Epithelial cell of esophagus (primary cell): ENCODE data around the gene DCT.
"Not testable (repeated sequence)": the region's sequence is repeated elsewhere in the genome, so short reads cannot be mapped to it uniquely, and the experiment has no call there.

ENCODE experiments used
- DNase-seq: peaks from one replicate; pipeline ENCODE4 v3.0.0; 2010; ENCODE audit warnings: low read depth
- H3K4me3 ChIP-seq: 2 replicates; pipeline ENCODE4 v1.5.1; 2011; ENCODE audit warnings: mild to moderate bottlenecking, low read length, control low read depth
- CTCF ChIP-seq: IDR thresholded peaks from 2 replicates; pipeline ENCODE4 v1.5.1; 2011; ENCODE audit warnings: low read depth, mild to moderate bottlenecking, low read length, control low read depth, inconsistent platforms; ENCODE audit not compliant: insufficient read depth; ENCODE audit errors: missing control alignments

Gene DCT

DNA sequence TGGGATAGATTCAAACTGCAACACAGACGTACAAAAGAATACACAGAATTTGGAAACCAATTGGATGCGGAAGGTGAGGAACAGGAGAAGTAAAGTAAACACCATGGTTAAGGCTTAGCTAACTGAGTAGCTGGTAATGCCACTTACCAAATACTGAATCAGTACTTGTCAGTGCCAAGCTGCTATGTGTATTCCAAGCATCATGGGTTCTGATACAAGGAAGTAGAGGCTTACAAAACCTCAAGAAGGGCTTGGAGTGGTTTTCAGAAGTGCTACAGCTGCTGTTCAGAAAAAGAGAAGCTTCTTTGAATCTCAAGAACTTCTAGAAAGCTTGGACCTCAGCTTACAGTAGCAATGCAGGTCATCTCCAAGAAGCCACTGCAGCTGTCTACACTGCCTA lies 35.9 kb upstream of the DCT start:
- TF ChIP-seq CTCF, result no peak
- no peak overlapping the region for H3K4me3 ChIP-seq
- DNase-seq, result no peak

DNA sequence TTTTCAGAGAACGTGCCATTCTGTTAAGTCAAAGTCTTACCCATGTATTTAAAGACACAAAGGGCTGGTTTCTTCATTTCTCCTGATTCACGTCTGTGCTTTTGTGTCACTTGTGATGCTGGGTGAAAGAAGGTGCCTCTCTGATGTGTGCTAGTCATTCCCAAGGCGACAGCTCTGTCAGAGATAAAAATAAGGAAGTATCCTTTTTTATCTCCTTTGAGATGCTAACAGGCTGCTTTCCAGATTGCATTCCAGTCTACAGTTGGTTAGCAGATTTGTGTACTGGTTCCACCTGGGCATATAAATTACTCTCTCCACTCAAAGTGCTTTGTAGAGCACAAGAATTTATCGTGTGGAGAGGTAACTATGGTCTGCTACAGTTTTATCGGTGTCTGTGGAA lies 33.5 kb upstream of the DCT start:
- no peak overlapping the region for H3K4me3 ChIP-seq
- DNase-seq, result no peak
- no peak for TF ChIP-seq CTCF

GRCh38 chr13:94505730-94506129 lies 26.2 kb upstream of the DCT start:
- no peak for DNase-seq
- H3K4me3 ChIP-seq, result no peak overlapping the region
- TF ChIP-seq CTCF, result no peak

DNA sequence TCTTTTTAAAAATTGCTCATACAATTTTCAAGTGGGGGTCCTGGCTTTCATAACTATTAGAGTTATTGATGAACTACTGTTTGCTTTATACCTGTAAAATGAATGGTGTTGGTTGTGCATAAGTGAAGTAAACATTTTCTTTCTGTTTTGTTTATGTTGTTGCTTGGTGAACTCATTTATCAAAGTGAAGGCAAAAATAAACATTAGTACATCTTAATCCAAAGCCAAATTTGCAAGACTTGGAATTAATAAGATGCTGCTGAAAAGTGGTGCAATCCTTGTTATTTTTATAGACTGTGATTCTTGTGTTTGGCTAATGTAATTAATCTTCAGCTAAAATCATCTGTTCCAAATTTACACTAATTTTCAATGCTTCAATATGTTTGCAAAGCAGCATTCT lies 24.4 kb upstream of the DCT start:
- no peak for DNase-seq
- no peak overlapping the region for H3K4me3 ChIP-seq
- TF ChIP-seq CTCF, result no peak

DNA sequence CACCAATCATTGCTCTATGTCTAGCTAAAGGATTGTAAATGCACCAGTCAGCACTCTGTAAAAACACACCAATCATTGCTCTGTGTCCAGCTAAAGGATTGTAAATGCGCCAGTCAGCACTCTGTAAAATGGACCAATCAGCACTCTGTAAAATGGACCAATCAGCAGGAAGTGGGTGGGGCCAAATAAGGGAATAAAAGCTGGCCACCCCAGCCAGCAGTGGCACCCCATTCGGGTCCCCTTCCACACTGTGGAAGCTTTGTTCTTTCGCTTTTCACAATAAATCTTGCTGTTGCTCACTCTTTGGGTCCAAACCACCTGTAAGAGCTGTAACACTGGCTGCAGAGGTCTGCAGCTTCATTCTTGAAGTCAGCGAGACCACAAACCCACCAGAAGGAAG lies 19.3 kb upstream of the DCT start:
- not testable (repeated sequence) for DNase-seq, H3K4me3 ChIP-seq

DNA sequence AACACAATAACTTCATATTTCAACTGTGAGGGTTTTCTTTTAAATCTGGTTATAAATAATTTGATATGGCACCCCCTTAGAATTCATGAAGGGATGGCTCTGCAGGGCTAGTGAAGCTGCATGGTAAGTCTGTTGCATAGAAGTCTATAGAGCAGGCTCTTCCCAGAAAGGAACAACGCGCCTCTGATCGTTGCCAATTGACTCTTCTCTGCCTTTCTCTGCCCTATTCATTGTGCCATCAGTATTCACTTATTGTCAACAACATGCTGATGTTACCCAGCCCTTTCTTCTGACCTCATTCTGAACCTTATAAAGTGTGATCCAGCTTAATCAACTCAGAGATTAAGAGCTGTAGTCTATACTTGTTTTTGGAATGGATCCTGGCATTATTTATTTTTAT lies 16.3 kb upstream of the DCT start:
- DNase-seq, result no peak
- no peak for TF ChIP-seq CTCF
- no peak overlapping the region for H3K4me3 ChIP-seq

DNA sequence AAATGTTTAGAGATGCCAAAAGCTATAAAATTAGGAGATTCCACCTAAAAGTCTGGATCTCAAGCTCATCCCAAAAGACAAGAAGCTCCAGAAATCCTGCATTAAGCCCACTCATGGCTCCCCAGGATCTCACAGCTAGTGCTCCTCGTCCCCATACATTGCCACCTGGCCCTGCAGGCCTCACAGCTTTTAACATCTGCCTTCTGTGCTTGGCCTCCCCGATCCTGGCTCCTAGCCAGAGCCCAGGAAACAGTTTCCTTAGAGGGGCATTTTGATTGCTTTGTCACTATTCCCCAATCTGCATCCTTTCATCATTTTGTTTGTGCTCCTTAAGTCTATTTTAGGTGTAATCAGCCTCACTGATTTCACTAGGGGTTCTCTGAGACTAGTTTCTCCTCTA lies 14.5 kb upstream of the DCT start:
- no peak for TF ChIP-seq CTCF
- no peak overlapping the region for H3K4me3 ChIP-seq
- DNase-seq, result no peak

- H3K4me3 ChIP-seq, result no peak overlapping the region
- no peak for DNase-seq
- TF ChIP-seq CTCF, result no peak
Observed at GRCh38 chr13:94487043-94487442, 7.6 kb upstream of the DCT start.
